HCT116 (cell line): Measurements from ENCODE around the gene IL6ST. TPM values are rescaled to one million over a fixed set of nuclear protein-coding genes. Genes with fewer than 3 reads are reported as not detected.

Experiments used
- ATAC-seq: fragments of 200-7000 bp; cut with Tn5 transposase; 2 replicates; pipeline ENCODE4 v1.9.1; 2020; ENCODE audit warnings: mild to moderate bottlenecking, moderate library complexity
- BruUV-seq: library from RNA; stranded (reverse); fragments of 400-500 nt; replicated peaks from 2 replicates; lab custom pipeline; 2021; lab: Mats Ljungman, UMichigan
- CTCF ChIA-PET: fragments of 300-600 bp; sonication (Branson Sonifier 250); formaldehyde crosslinking; loops from one replicate; lab custom pipeline; 2021; ENCODE audit warnings: antibody characterized with exemption; lab: Charles Lee
- POLR2A ChIA-PET: fragments of 300-600, 350-600 bp; sonication (Branson Sonifier 250); formaldehyde crosslinking; loops from one replicate; lab custom pipeline; 2021; ENCODE audit warnings: antibody characterized with exemption; lab: Charles Lee
- RAD21 ChIA-PET, 2 experiments: fragments of 300-600 bp; sonication (Branson Sonifier 250); formaldehyde crosslinking; loops; one replicate each; lab custom pipeline; 2023; ENCODE audit warnings: low total read pairs in 2 of 2; ENCODE audit not compliant: uncharacterized antibody in 2 of 2, unreplicated experiment in 2 of 2, low non-redundant PET in 1 of 2; lab: Charles Lee
- DNase-seq: peaks from one replicate; pipeline ENCODE4 v3.0.0-alpha.2; 2010; ENCODE audit warnings: low read depth, low spot score
- H2AFZ ChIP-seq: fragments of 200-600 bp; shearing (Covaris generic), sonication (generic); 2 replicates; pipeline ENCODE4 v1.6.1; 2017; ENCODE audit warnings: low read depth, mixed run types, mixed read lengths, antibody characterized with exemption, low read length; ENCODE audit not compliant: poor library complexity, severe bottlenecking
- H3K27ac ChIP-seq: 2 replicates; pipeline ENCODE4 v1.5.1; 2012; ENCODE audit warnings: low read depth, low read length
- H3K27me3 ChIP-seq: fragments of 200-600 bp; sonication (generic); 2 replicates; pipeline ENCODE4 v1.6.1; 2016; ENCODE audit warnings: mixed run types, low read length, mixed read lengths; ENCODE audit not compliant: insufficient read depth
- H3K36me3 ChIP-seq, 2 experiments: fragments of 200-500 bp in 1 of 2; fragments of 200-600 bp in 1 of 2; sonication (Bioruptor generic) in 1 of 2; sonication (generic) in 1 of 2; 2 replicates each; pipeline versions ENCODE4 v1.5.1 to v1.6.1; 2014 to 2016; ENCODE audit warnings: low read length in 2 of 2, inconsistent platforms in 1 of 2, mixed read lengths in 1 of 2, mixed run types in 1 of 2; ENCODE audit not compliant: insufficient read depth in 2 of 2, control insufficient read depth in 1 of 2
- H3K4me1 ChIP-seq, 2 experiments: fragments of 200-600 bp in 1 of 2; sonication (generic) in 1 of 2; 2 replicates each; pipeline versions ENCODE4 v1.5.1 to v1.6.1; 2012 to 2017; ENCODE audit warnings: low read length in 2 of 2, inconsistent platforms in 1 of 2, mild to moderate bottlenecking in 1 of 2, mixed read lengths in 1 of 2, mixed run types in 1 of 2, moderate library complexity in 1 of 2; ENCODE audit not compliant: insufficient read depth in 2 of 2, control insufficient read depth in 1 of 2
- H3K4me2 ChIP-seq: fragments of 200-600 bp; sonication (generic); 2 replicates; pipeline ENCODE4 v1.6.1; 2017; ENCODE audit warnings: mixed run types, low read length, mixed read lengths
- H3K4me3 ChIP-seq, 2 experiments: fragments of 200-600 bp in 1 of 2; sonication (generic) in 1 of 2; replicated peaks in 1 of 2; 2 replicates each; pipeline ENCODE4 v1.5.1; 2011 to 2016; ENCODE audit warnings: low read length in 2 of 2, control low read depth in 1 of 2, low read depth in 1 of 2, mild to moderate bottlenecking in 1 of 2, mixed read lengths in 1 of 2, mixed run types in 1 of 2
- H3K79me2 ChIP-seq: fragments of 200-600 bp; sonication (generic); 2 replicates; pipeline ENCODE4 v1.6.1; 2017; ENCODE audit warnings: mild to moderate bottlenecking, mixed run types, low read length, moderate library complexity, mixed read lengths; ENCODE audit not compliant: insufficient read depth
- H3K9ac ChIP-seq: fragments of 200-600 bp; sonication (generic); 2 replicates; pipeline ENCODE4 v1.6.1; 2016; ENCODE audit warnings: low read length, mixed read lengths
- H3K9me2 ChIP-seq: fragments of 200-600 bp; sonication (generic), shearing (Covaris generic); 2 replicates; pipeline ENCODE4 v1.6.1; 2017; ENCODE audit warnings: mixed run types, mild to moderate bottlenecking, moderate library complexity; ENCODE audit not compliant: insufficient read depth
- H3K9me3 ChIP-seq, 2 experiments: fragments of 200-500 bp in 1 of 2; fragments of 200-600 bp in 1 of 2; sonication (Bioruptor generic) in 1 of 2; sonication (generic) in 1 of 2; 2 replicates each; pipeline ENCODE4 v1.6.1; 2014 to 2017; ENCODE audit warnings: low read length in 2 of 2, mixed read lengths in 2 of 2, inconsistent platforms in 1 of 2, low read depth in 1 of 2, mild to moderate bottlenecking in 1 of 2, mixed run types in 1 of 2, moderate library complexity in 1 of 2; ENCODE audit not compliant: control insufficient read depth in 1 of 2, insufficient read depth in 1 of 2
- H4K20me1 ChIP-seq: fragments of 200-600 bp; sonication (generic), shearing (Covaris generic); 2 replicates; pipeline ENCODE4 v1.6.1; 2017; ENCODE audit warnings: mixed run types, mild to moderate bottlenecking, moderate library complexity; ENCODE audit not compliant: insufficient read depth
- ATF3 ChIP-seq: IDR thresholded peaks from 2 replicates; pipeline ENCODE4 v1.6.1; 2012
- CBX3 ChIP-seq: IDR thresholded peaks from 2 replicates; pipeline ENCODE4 v1.6.1; 2012; ENCODE audit warnings: low read depth
- CEBPB ChIP-seq: IDR thresholded peaks from 2 replicates; pipeline ENCODE4 v1.6.1; 2012; ENCODE audit warnings: low read depth
- CTCF ChIP-seq, 3 experiments: fragments of 200-600 bp in 1 of 3; sonication (generic) in 1 of 3; IDR thresholded peaks in 2 of 3; conservative IDR thresholded peaks in 1 of 3; 2 replicates each; pipeline ENCODE4 v1.5.1; 2012 to 2017; ENCODE audit warnings: low read depth in 2 of 3, low read length in 2 of 3, antibody characterized with exemption in 1 of 3, borderline replicate concordance in 1 of 3, control low read depth in 1 of 3, mild to moderate bottlenecking in 1 of 3, mixed read lengths in 1 of 3, mixed run types in 1 of 3, moderate library complexity in 1 of 3; ENCODE audit not compliant: insufficient read depth in 1 of 3
- EGR1 ChIP-seq: IDR thresholded peaks from 2 replicates; pipeline ENCODE4 v1.6.1; 2012; ENCODE audit warnings: low read depth
- ELF1 ChIP-seq: IDR thresholded peaks from 2 replicates; pipeline ENCODE4 v1.6.1; 2012; ENCODE audit warnings: low read depth, borderline replicate concordance
- EZH2 ChIP-seq: fragments of 200-600 bp; sonication (generic); IDR thresholded peaks from 2 replicates; pipeline ENCODE4 v1.6.1; 2017; ENCODE audit warnings: antibody characterized with exemption, mixed run types
- EZH2phosphoT487 ChIP-seq: fragments of 200-600 bp; IDR thresholded peaks from 2 replicates; pipeline ENCODE4 v1.6.1; 2018; ENCODE audit warnings: antibody characterized with exemption, borderline replicate concordance
- MAX ChIP-seq: IDR thresholded peaks from 2 replicates; pipeline ENCODE4 v1.6.1; 2012
- POLR2A ChIP-seq: IDR thresholded peaks from 2 replicates; pipeline ENCODE4 v1.7.0; 2011; ENCODE audit warnings: borderline replicate concordance; ENCODE audit not compliant: insufficient read depth, insufficient read length; ENCODE audit errors: extremely low read depth
- POLR2AphosphoS5 ChIP-seq: IDR thresholded peaks from 2 replicates; pipeline ENCODE4 v1.6.1; 2011; ENCODE audit warnings: mild to moderate bottlenecking, low read depth, low read length, moderate library complexity
- RAD21 ChIP-seq: IDR thresholded peaks from 2 replicates; pipeline ENCODE4 v1.6.1; 2012; ENCODE audit warnings: low read depth, mild to moderate bottlenecking
- SRF ChIP-seq: IDR thresholded peaks from 2 replicates; pipeline ENCODE4 v1.6.1; 2012; ENCODE audit warnings: low read depth
- YY1 ChIP-seq: IDR thresholded peaks from 2 replicates; pipeline ENCODE4 v1.6.1; 2011; ENCODE audit warnings: low read length, low read depth, moderate library complexity, mild to moderate bottlenecking; ENCODE audit not compliant: insufficient replicate concordance; ENCODE audit errors: extremely low read depth
- ZBTB33 ChIP-seq: IDR thresholded peaks from 2 replicates; pipeline ENCODE4 v1.6.1; 2011; ENCODE audit warnings: mild to moderate bottlenecking, low read length, moderate library complexity; ENCODE audit not compliant: insufficient replicate concordance; ENCODE audit errors: extremely low read depth
- ZFX ChIP-seq: fragments of 450-650 bp; IDR thresholded peaks from 2 replicates; pipeline ENCODE4 v1.6.1; 2017
- ZNF274 ChIP-seq: fragments of 200-500 bp; sonication (Bioruptor generic); IDR thresholded peaks from 2 replicates; pipeline ENCODE4 v1.6.1; 2014; ENCODE audit warnings: mild to moderate bottlenecking, low read depth, low read length, inconsistent platforms
- intact Hi-C: fragments of 100-400 bp; cut with micrococcal nuclease; formaldehyde crosslinking; loops from 2 replicates; pipeline ENCODE4 v1.10.0; 2022
- total RNA-seq: library from RNA; stranded (reverse); gene quantifications from one replicate; pipeline ENCODE4 v1.2.1, GENCODE V29; 2021; ENCODE audit not compliant: unreplicated experiment

The IL6ST gene
- total RNA-seq, 1 experiment from 2014 or later: 26.5 TPM

GRCh38 chr5:55894135-55894534, 100.6 kb downstream of the IL6ST start:
- POLR2A ChIA-PET: no interaction called here
- TF ChIP-seq YY1 (no peak), CBX3 (no peak), CEBPB (no peak), RAD21 (no peak), CTCF (IDR thresholded peaks at IDR 0.05 in 2 of 3, conservative IDR thresholded peaks at IDR 0.05 in 1 of 3; ENCODE audit: borderline replicate concordance in 1 of 3, insufficient read depth in 1 of 3, low read depth in 2 of 3, low read length in 2 of 3) (no peak), POLR2AphosphoS5 (no peak), SRF (no peak)

GRCh38 chr5:55892479-55892878, 102.3 kb downstream of the IL6ST start:
- no peaks in the 10 kb centered on the region for H3K4me1 ChIP-seq
- ChIA-PET POLR2A (no interaction called here), RAD21 (no interaction called here), CTCF (no interaction called here)
- no peak overlapping the region for H3K4me2 ChIP-seq
- DNase-seq (no peak), ATAC-seq (no peak)
- H4K20me1 ChIP-seq: no peaks in the 10 kb centered on the region
- no peaks in the 10 kb centered on the region for H3K27me3 ChIP-seq
- intact Hi-C loops: no loop called here
- H3K36me3 ChIP-seq: no peaks in the 10 kb centered on the region
- H3K4me3 ChIP-seq: no peak overlapping the region
- H2AFZ ChIP-seq: no peak overlapping the region
- no TSS peak for BruUV-seq
- no peak overlapping the region for H3K27ac ChIP-seq
- no peak overlapping the region for H3K9ac ChIP-seq
- no peaks in the 10 kb centered on the region for H3K9me3 ChIP-seq
- no peaks in the 10 kb centered on the region for H3K79me2 ChIP-seq
- H3K9me2 ChIP-seq: no peaks in the 10 kb centered on the region
- TF ChIP-seq ZBTB33 (no peak), ELF1 (no peak), ZFX (no peak), CBX3 (no peak), YY1 (no peak), EZH2 (no peak), EGR1 (no peak), POLR2A (no peak), ATF3 (no peak), EZH2phosphoT487 (no peak), MAX (no peak), ZNF274 (no peak), POLR2AphosphoS5 (no peak)

More at GRCh38 chr5:55894135-55894534, 100.6 kb downstream of the IL6ST start:
- ChIA-PET CTCF (no interaction called here), RAD21 (no interaction called here)
- Histone ChIP-seq H3K9ac (no peak overlapping the region), H4K20me1 (no peaks in the 10 kb centered on the region), H3K9me2 (no peaks in the 10 kb centered on the region), H3K79me2 (no peaks in the 10 kb centered on the region), H3K9me3 (no peaks in the 10 kb centered on the region), H3K27ac (no peak overlapping the region), H2AFZ (no peak overlapping the region), H3K4me2 (no peak overlapping the region), H3K36me3 (no peaks in the 10 kb centered on the region), H3K4me3 (no peak overlapping the region), H3K4me1 (peaks cover 0 to 1% of the 10 kb centered on the region in 2 experiments; a peak in 1 of 4 replicates), H3K27me3 (no peaks in the 10 kb centered on the region)
- ATAC-seq: no peak
- intact Hi-C loops: no loop called here
- BruUV-seq: no TSS peak
- no peak for DNase-seq
